Measurements from ENCODE around the gene KSR1.

The KSR1 gene

DNA sequence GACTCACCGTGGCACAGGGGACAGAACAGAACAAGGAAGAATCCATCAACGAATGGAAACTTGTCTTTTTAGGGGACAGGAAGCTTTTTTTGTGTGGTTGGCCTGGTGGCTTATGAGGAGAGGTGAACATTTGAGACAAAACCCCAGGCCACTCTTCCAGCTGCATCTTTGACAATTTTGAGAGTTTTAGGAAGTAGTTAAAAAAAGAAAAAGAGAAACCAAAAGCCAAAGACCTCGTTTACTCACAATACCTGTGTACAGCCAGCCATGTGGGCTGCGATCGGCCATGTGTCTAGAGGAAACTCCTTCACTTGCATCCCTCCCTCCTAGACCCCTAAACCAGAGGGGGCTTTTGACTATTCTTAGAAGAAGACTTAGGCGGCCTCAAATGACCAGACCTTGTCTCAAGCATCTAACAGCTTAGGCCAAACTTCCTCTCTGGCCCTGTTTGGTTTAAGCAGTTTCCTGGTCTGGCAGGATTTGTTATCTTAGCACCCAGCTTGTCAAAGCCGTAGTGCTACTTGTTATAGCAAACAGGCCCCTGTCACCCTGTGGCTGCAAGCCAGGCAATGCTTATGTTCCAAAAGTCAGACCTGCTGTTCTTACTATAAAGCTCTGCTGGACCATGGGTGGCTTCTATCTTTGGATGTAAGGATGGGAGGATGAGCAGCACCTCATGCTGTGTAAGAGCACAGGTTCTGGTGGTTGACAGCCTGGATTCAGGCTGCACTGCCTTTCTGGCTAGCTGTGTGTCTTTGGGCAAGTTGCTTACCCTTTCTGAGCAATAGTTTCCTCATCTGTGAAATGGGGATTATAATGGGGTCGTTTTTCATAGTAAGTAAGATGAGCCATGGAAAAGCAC, 17.7 kb downstream of the KSR1 start:
- DNase-seq (ENCODE audit: low read depth, low spot score): no peak

DNA sequence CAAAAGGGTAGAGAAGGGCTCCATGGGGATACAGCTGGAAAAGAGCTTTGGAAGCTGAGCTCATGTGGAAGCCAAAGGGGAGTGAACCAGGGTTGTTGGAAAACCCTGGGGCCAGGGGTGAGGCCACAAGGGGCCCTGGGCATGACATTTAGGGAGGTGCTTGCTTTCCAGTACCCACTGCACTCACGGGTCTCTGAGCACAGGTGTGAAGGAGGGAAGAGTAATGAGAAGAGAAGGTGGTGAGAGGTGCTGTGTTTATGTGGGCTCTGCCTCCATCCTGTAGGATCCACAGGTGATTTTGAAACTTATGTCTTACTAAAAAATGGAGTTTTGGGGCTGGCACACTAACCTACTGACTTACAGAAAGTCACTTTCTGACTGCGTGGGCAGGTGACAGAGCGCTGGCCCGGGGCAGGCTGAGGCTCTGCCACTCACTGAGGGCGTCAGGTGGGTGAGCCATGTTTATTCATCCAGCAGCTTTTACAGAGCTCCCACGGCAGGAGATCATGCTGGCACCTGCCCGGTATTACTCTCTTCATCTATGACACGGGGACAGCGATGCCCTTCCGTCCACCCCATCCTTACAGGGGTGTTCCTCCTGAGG, 18.9 kb downstream of the KSR1 start:
- DNase-seq (ENCODE audit: low read depth, low spot score): no peak

DNA sequence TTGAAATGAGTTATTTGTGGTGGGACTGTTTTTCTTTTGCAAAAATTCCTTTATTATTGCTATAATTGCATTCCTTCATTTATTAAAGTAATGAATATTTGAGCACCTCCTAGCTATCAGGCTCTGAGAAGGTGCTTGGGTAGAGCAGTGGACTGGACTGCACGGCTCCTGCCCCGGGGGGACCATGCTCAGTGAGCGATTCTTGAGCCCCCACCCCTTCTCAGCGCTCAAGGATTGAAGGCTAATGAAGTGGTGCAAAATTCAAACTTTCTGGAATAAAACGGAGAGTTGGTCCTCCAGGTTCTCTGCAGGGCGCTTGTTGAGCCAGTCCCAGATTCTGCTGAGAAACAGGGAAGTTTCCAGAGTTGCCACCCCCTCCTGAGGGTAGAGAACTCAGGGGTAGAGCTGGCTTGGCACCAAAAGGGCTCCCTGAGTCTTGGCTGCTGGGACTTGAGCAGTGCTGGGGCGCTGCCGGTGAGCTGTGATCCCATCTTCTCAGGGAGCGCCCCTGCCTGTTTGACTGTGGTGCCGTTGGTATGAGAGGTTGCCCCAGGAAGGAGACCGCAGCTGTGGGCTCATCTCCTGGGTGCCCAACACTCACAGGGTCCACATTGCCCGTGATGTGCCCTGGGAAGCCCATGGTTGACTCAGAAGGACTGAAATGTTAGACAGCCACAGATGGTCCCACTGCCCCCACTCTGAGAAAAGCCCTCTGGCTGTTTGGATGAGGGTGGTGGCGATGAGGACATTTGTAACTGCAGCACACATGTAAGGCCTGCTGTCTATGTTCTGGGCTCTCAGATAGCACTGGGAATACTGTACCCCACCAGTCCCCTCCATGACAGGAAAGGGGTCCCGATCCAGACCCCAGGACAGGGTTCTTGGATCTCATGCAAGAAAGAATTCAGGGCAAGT, 20.0 kb downstream of the KSR1 start:
- no peak for DNase-seq (ENCODE audit: low read depth, low spot score)

DNA sequence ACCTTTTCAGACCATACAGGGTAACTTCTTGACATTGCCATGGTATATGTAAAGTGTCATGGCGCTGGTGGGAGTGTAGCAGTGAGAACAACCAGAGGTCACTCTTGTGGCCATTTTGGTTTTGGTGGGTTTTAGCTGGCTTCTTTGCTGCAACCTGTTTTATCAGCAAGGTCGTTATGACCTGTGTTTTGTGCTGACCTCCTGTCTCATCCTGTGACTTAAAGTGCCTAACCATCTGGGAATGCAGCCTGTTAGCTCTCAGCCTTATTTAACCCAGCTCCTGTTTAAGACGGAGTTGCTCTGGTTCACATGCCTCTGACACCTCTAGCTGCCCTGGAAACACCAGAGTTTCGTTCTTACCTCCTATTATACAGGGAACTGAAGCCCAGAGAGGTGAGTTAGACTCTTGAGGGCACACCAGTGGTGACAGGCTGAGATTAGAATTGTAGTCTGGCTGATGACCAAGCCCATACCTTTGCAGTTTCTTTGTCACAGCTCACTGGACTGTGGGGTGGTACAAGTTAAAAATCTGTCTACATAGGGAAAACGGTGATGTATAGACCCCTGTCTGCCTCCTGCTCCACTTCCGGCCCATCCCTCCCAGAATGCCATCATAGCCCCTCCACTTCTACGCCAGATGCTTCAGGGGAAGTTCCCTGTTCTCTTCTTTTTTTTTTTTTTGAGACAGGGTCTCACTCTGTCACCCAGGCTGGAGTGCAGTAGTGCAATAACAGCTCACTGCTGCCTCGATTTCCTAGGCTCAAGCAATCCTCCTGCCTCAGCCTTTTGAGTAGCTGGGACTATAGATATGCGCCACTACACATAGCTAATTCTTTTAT, 21.0 kb downstream of the KSR1 start:
- DNase-seq (ENCODE audit: low read depth, low spot score): no peak

DNA sequence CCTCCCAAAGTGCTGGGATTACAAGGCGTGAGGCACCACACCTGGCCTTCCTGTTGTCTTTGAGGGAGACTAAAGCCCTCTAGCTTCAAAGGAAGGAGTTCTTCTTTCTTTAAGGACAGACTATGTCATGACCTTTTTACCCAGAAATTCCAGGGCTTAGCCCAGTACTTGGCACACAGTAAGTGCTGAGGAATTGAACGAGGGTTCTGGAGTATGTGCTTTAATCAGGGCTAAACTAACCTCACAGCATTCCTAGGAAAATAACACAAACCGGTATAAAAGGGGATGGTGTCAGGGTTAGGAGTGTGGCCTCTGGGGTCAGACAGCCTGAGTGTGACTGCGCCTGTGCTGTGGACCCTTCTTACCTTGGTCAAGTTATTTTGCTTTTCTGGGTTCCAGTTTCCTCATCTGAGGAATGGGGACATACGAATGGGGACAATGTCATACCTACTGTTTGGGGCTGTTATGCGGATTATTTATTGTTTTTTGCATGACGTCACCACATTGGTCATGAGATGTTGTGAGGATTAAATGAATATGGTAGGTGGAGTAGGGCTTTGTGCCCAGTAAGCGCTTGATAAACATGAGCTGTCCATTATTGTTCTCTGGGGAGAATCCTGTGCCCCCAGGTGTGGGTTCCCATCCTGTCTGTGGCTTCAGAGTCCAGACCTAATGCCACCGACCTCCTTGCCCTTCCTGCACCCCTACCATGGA, 21.9 kb downstream of the KSR1 start:
- no peak for DNase-seq (ENCODE audit: low read depth, low spot score)

DNA sequence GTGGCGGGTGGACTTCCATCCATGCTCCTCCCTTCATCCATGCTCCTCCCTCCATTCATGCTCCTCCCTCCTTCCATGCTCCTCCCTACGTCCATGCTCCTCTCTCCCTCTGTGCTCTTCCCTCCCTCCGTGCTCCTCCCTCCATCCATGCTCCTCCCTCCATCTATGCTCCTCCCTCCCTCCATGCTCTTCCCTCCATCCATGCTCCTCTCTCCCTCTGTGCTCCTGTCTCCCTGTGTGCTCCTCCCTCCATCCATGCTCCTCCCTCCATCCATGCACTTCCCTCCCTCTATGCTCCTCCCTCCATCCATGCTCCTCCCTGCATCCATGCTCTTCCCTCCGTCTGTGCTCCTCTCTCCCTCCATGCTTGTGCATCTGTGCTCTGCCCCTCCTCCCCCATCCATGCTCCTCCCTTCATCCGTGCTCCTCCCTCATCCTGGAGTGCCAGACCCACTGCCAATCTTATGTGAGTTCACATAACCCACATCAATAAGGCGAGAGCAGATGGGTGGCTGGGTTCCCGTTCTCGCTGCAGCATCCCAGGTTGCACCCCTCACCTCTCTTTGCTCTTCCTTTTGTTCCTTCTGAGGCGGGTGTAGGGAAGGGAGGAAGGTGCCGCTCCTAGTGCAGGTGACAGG, 22.8 kb downstream of the KSR1 start:
- DNase-seq (ENCODE audit: low read depth, low spot score): no peak

DNA sequence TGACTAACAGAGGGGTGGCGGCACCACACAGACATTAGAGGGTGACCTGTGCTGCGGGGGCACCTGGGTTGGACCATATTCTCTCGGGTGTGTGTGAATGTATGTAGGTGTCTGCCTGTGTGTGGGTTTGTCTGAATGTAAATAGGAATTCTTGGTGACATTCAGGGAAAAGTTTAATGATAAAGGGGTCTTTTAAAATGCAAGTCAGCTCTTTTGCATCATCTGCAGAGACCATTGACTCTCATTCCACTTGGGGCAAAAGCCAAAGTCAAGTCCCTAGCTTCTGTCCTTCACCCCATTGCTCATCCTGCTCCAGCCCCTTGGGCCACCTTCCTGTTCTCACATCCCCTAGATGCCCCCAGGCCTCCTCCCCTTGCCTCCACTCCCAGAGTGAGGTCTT, 23.6 kb downstream of the KSR1 start:
- no peak for DNase-seq (ENCODE audit: low read depth, low spot score)

DNA sequence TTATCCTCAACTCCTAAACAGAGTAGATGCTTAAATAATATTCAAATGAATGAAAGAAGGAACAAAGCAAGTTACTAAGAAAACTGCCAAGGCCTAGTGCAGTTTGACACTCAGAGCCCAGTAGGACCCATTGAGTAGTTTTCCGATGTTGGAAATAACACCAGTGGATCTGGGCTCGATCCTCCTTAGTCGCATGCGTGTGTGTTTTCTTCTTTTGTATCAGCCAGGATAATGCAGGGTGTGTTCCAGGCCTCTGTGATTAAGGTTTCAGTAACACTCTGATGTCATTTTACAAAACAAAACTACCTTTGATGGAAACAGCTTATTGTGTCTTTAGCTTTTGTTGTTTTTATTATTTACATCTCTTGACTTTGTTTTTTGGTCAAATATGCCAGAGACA, 24.5 kb downstream of the KSR1 start:
- DNase-seq (ENCODE audit: low read depth, low spot score): no peak

DNA sequence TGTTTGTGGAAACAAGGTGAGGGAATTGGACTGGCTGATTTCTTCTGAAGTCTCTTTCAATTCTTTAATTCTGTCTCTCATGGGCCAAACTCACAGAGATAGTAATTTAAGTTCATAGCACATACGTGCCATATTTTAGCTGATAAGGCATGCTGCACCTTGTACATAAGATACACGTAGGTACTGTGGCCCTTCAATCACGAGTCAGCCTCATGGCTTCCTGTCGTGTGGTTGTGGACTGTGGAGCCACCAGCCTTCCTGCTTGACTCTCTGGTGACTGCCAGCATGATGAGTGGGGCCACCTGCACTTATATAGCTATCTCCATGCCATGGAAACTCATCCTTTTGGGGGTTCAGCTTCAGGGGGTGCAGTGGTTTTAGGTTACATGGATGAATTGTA, 25.1 kb downstream of the KSR1 start:
- DNase-seq (ENCODE audit: low read depth, low spot score): no peak

DNA sequence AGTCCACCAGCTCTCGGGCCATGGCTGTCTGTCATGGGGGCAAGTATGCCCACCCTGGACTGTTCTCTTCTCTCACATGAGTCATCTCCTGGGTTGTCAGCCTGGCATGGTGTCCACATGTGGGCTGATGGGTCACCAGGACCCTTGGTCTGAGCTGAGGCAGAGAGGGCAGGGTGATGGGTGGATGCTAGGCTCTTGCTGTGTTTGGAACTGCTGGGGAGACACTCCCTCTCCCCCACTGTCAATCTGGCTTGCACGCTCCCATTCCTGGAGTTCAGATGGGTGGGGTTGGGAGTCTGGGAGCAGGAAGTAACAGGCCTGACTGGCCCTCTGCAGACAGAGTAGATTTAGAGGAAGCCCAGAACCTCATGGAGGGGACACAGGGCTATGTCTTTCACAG, 28.9 kb downstream of the KSR1 start:
- no peak for DNase-seq (ENCODE audit: low read depth, low spot score)

DNA sequence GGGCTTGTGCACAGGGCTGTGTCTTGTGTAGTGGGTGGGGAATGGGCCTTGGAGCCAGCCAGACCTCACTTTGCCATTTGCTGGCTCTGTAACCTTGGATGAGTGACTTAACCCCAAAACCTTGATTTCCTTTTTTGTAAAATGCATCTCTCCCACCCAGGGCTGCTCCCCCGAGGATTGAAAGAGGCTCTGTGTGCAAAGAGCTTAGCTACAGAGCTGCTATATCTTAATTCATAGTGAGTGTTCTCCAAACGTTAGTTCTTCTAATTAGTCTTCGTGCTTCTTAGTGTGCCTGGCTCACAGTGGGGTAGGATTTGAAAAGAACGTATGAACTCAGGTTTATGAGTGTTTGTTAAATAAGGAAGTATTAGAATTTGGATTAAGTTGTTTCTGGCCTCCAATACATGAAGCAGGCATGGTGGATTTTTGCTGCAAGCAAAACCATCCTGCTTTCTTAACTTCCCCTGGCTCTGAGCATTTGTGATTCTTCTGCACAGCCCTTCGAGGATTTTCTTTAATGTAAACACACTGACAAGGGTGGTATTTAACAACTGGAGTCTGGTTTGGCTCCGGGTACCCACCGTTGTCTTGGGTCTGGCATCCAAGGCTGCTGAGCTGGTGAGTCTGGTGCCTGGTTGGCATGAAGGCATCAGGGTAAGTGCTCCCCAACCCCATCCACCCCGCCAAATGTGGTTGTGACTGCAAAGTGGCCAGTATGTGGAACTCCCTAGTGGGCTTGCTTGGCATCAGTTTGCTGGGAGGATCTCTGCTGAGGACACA, 29.7 kb downstream of the KSR1 start:
- no peak for DNase-seq (ENCODE audit: low read depth, low spot score)

DNA sequence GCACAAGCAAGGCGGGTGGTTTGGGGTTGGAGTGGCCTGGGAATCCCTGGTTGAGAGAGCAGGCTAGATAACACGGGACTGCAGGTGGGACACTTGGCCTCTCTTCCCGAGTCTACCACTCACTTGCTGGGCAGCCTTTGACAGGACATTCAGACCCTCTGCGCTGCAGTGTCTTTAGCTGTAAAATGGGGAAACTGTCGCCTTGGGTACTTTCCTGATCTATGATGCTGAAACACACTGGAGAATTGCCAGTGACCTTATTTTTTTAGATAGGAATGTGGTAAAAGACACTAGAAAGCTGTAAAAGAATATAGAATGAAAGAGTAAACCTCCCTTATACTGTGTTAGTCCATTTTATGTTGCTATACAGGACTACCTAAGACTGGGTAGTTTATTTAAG, 30.5 kb downstream of the KSR1 start:
- no peak for DNase-seq (ENCODE audit: low read depth, low spot score)

DNA sequence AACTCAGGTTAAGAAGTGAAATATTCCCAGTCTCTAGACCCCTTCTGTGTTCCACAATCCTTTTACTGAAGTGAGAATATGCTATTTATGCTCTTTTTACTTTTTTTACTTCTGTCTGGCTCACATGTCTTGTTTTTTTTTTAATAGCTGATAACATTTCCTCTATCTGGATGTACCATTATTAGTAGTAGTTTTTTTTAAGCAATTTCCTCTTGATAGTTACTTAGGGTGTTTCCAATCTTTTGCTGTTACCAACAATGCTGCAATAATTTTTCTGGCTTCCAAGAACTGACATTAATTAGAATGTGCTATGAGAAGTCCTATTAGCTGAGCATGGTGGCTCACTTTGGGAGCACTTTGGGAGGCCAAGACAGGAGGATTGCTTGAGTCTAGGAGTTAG, 32.0 kb downstream of the KSR1 start:
- DNase-seq (ENCODE audit: low read depth, low spot score): no peak

DNA sequence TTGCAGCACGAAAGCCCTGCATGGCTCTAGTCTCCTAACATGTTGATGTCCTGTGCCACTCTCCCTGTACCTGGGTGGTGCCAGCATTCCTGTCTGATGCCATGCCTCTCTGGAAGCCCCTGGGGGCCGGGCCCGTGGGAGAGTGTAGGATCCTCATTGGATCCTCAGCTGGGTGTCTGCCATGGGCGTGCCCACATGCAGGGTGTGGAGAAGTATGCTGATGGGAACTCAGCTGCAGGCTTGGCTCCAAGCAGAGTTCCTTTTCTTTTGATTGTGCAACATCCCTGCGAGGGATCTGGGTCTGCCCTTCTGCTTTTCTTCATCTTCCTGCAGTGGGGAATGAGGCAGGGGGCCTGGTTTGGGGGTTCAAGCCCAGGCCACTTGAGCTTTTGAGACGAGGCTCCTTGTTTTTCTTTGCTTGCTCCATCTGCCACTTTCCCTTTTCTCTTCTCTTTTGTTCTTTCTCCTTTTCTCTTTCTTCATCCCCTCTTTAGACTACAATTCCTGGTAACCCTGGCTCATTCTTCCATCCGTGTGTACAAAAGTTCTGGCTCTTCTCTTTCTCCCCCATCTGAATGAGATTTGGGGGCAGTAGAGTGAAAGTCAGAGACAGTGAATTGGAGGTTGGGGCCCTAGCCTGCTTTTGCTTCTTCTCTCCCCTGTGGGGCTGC, 32.9 kb downstream of the KSR1 start:
- DNase-seq (ENCODE audit: low read depth, low spot score): peak; percentile 48

DNA sequence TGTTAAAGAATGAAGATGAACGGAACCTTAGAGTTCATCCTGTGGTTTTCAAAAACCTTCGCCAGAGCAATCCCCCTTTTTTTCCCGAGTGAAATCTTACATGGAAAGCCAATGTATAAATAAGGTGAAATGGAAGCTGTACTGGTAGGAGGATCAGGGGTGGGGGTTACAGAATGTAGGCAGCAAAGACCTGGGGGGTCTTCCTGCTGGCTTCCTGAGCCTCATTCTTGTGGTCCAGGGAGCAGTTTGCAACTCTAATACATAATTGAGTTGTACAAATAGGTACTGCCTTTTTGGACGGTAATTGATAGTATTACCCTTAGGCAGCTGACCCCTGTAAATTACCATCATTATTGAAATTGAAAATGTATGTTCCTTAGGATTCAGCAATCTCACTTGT, 34.1 kb downstream of the KSR1 start:
- DNase-seq (ENCODE audit: low read depth, low spot score): no peak

DNA sequence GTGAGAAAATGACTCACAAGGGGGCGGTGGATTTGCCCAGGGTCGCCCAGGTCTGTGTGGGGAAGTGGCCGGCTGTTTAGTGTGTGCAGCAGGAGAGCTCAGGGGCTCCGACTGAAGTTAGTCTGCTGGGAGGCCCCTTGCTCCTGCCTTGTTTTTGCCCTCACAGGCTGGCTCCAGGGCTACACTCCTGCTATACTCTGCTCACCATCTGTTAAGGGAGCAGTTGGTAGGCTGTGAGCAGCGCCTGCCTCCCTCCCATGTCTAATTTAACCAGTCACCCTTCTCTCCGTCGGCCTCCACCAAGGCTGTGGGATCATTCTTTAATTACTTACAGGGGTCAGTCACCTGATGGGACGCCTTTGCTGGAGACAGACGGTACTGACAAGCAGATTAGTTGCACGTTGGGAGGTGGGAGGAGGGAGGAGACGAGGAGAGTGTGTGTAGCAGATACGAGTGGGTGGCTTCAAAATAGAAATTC, 35.5 kb downstream of the KSR1 start:
- peak; percentile 54 for DNase-seq (ENCODE audit: low read depth, low spot score)

DNA sequence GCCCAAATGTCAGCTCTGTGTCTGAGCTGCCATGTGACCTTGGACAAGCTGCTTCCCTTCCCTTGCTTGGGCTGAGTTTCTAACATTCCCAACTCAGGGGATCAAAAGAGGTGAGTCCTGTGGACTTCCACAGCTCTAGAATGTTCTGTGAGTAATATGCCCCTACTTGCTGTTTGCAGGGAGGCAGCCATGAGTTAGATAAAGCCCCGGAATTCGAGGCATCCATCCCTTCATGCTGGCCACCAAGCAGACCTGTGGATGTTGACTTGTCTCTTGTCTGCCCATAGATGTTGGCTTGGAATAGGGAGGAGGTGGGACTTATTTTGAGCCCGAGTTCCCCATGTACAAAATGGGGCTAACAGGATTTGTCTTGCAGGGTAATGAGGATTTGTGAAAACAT, 36.2 kb downstream of the KSR1 start:
- no peak for DNase-seq (ENCODE audit: low read depth, low spot score)

DNA sequence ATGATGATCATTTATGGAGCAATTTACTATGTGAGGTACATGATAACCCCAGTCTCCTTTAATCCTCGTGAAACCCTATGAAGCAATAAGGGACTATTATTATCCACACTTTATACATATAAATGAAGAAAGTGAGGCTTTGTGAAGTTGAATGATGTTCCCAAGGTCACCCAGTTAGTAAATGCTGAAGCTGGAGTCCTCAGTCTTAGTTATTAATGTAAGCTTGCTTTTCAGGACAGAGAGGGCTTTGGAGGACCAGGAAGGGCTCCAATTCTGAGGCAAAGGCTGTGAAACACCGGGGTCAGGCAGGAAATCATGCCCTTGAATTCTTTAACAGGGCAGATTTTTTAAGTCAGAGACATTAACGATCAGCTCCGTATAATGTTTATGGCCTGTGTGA, 36.8 kb downstream of the KSR1 start:
- DNase-seq (ENCODE audit: low read depth, low spot score): no peak

Measured in ELF-1 (cell line).